ENCODE data around the gene FGD5. TPM values are rescaled to one million over a fixed set of nuclear protein-coding genes. Genes with fewer than 3 reads are reported as not detected.

Gene FGD5
- total RNA-seq, 1 experiment from 2014 or later: not detected

- intact Hi-C loops (cut with micrococcal nuclease; ENCODE audit: unreplicated experiment): no loop called here
- Histone ChIP-seq H3K9me3 (ENCODE audit: low read depth, low read length, poor library complexity, severe bottlenecking) (no peaks in the 10 kb centered on the region), H3K27me3 (replicated peaks; ENCODE audit: insufficient read depth, low read depth, low read length, poor library complexity) (peaks cover 13% of the 10 kb centered on the region), H3K4me3 (ENCODE audit: low read depth, low read length, poor library complexity, severe bottlenecking) (no peak overlapping the region), H3K4me1 (ENCODE audit: insufficient read depth, low read length, poor library complexity, severe bottlenecking) (no peaks in the 10 kb centered on the region), H3K27ac (ENCODE audit: low read depth, low read length, poor library complexity, severe bottlenecking) (no peak overlapping the region), H3K36me3 (ENCODE audit: insufficient read depth, low read length, poor library complexity, severe bottlenecking) (no peaks in the 10 kb centered on the region)
- TF ChIP-seq CTCF (conservative IDR thresholded peaks at IDR 0.05; ENCODE audit: low read depth, low read length) (no peak), EZH2 (IDR thresholded peaks at IDR 0.05; ENCODE audit: borderline replicate concordance, low read depth, low read length, poor library complexity, severe bottlenecking) (no peak)
- CTCF ChIA-PET: no interaction called here
- DNase-seq (ENCODE audit: low spot score): peak; percentile 4
- no TSS peak for BruUV-seq (replicated peaks)
- POLR2A ChIA-PET (ENCODE audit: low non-redundant PET): no interaction called here
These were observed 20.5 kb downstream of the FGD5 start for GRCh38 chr3:14839236-14839635.

GRCh38 chr3:14841836-14842235, 23.1 kb downstream of the FGD5 start:
- intact Hi-C loops (cut with micrococcal nuclease; ENCODE audit: unreplicated experiment): no loop called here
- Histone ChIP-seq H3K27me3 (replicated peaks; ENCODE audit: insufficient read depth, low read depth, low read length, poor library complexity) (peaks cover 26% of the 10 kb centered on the region), H3K9me3 (ENCODE audit: low read depth, low read length, poor library complexity, severe bottlenecking) (no peaks in the 10 kb centered on the region), H3K36me3 (ENCODE audit: insufficient read depth, low read length, poor library complexity, severe bottlenecking) (no peaks in the 10 kb centered on the region), H3K27ac (ENCODE audit: low read depth, low read length, poor library complexity, severe bottlenecking) (no peak overlapping the region), H3K4me3 (ENCODE audit: low read depth, low read length, poor library complexity, severe bottlenecking) (no peak overlapping the region), H3K4me1 (ENCODE audit: insufficient read depth, low read length, poor library complexity, severe bottlenecking) (no peaks in the 10 kb centered on the region)
- CTCF ChIA-PET: no interaction called here
- TF ChIP-seq CTCF (conservative IDR thresholded peaks at IDR 0.05; ENCODE audit: low read depth, low read length) (no peak), EZH2 (IDR thresholded peaks at IDR 0.05; ENCODE audit: borderline replicate concordance, low read depth, low read length, poor library complexity, severe bottlenecking) (no peak)
- no peak for DNase-seq (ENCODE audit: low spot score)
- no TSS peak for BruUV-seq (replicated peaks)
- POLR2A ChIA-PET (ENCODE audit: low non-redundant PET): interaction anchor here (0.7 kb wide), 1 partner anchor 11 kb away, joined by 8 read pairs; no protein-coding TSS in a partner anchor

- H3K27me3 ChIP-seq (replicated peaks; ENCODE audit: insufficient read depth, low read depth, low read length, poor library complexity): peaks cover 30% of the 10 kb centered on the region
- DNase-seq (ENCODE audit: low spot score): no peak
- POLR2A ChIA-PET (ENCODE audit: low non-redundant PET): no interaction called here
- intact Hi-C loops (cut with micrococcal nuclease; ENCODE audit: unreplicated experiment): no loop called here
- H3K9me3 ChIP-seq (ENCODE audit: low read depth, low read length, poor library complexity, severe bottlenecking): no peaks in the 10 kb centered on the region
- CTCF ChIA-PET: no interaction called here
- H3K27ac ChIP-seq (ENCODE audit: low read depth, low read length, poor library complexity, severe bottlenecking): no peak overlapping the region
- H3K4me1 ChIP-seq (ENCODE audit: insufficient read depth, low read length, poor library complexity, severe bottlenecking): no peaks in the 10 kb centered on the region
- TF ChIP-seq CTCF (conservative IDR thresholded peaks at IDR 0.05; ENCODE audit: low read depth, low read length): no peak
- TF ChIP-seq EZH2 (IDR thresholded peaks at IDR 0.05; ENCODE audit: borderline replicate concordance, low read depth, low read length, poor library complexity, severe bottlenecking): no peak
- no TSS peak for BruUV-seq (replicated peaks)
- no peak overlapping the region for H3K4me3 ChIP-seq (ENCODE audit: low read depth, low read length, poor library complexity, severe bottlenecking)
- H3K36me3 ChIP-seq (ENCODE audit: insufficient read depth, low read length, poor library complexity, severe bottlenecking): no peaks in the 10 kb centered on the region
These were observed 23.5 kb downstream of the FGD5 start for GRCh38 chr3:14842277-14842676.

Measured in A673 (cell line).